HCT116 (cell line): ENCODE measurements around the gene MYBPC3. TPM values are rescaled to one million over a fixed set of nuclear protein-coding genes. Genes with fewer than 3 reads are reported as not detected.

Experiments
- ATAC-seq: fragments of 200-7000 bp; cut with Tn5 transposase; 2 replicates; pipeline ENCODE4 v1.9.1; 2020; ENCODE audit warnings: mild to moderate bottlenecking, moderate library complexity
- BruUV-seq: library from RNA; stranded (reverse); fragments of 400-500 nt; replicated peaks from 2 replicates; lab custom pipeline; 2021; lab: Mats Ljungman, UMichigan
- CTCF ChIA-PET: fragments of 300-600 bp; sonication (Branson Sonifier 250); formaldehyde crosslinking; loops from one replicate; lab custom pipeline; 2021; ENCODE audit warnings: antibody characterized with exemption; lab: Charles Lee
- POLR2A ChIA-PET: fragments of 300-600, 350-600 bp; sonication (Branson Sonifier 250); formaldehyde crosslinking; loops from one replicate; lab custom pipeline; 2021; ENCODE audit warnings: antibody characterized with exemption; lab: Charles Lee
- RAD21 ChIA-PET, 2 experiments: fragments of 300-600 bp; sonication (Branson Sonifier 250); formaldehyde crosslinking; loops; one replicate each; lab custom pipeline; 2023; ENCODE audit warnings: low total read pairs in 2 of 2; ENCODE audit not compliant: uncharacterized antibody in 2 of 2, unreplicated experiment in 2 of 2, low non-redundant PET in 1 of 2; lab: Charles Lee
- DNase-seq: peaks from one replicate; pipeline ENCODE4 v3.0.0-alpha.2; 2010; ENCODE audit warnings: low read depth, low spot score
- H2AFZ ChIP-seq: fragments of 200-600 bp; shearing (Covaris generic), sonication (generic); 2 replicates; pipeline ENCODE4 v1.6.1; 2017; ENCODE audit warnings: low read depth, mixed run types, mixed read lengths, antibody characterized with exemption, low read length; ENCODE audit not compliant: poor library complexity, severe bottlenecking
- H3K27ac ChIP-seq: 2 replicates; pipeline ENCODE4 v1.5.1; 2012; ENCODE audit warnings: low read depth, low read length
- H3K27me3 ChIP-seq: fragments of 200-600 bp; sonication (generic); 2 replicates; pipeline ENCODE4 v1.6.1; 2016; ENCODE audit warnings: mixed run types, low read length, mixed read lengths; ENCODE audit not compliant: insufficient read depth
- H3K36me3 ChIP-seq, 2 experiments: fragments of 200-500 bp in 1 of 2; fragments of 200-600 bp in 1 of 2; sonication (Bioruptor generic) in 1 of 2; sonication (generic) in 1 of 2; 2 replicates each; pipeline versions ENCODE4 v1.5.1 to v1.6.1; 2014 to 2016; ENCODE audit warnings: low read length in 2 of 2, inconsistent platforms in 1 of 2, mixed read lengths in 1 of 2, mixed run types in 1 of 2; ENCODE audit not compliant: insufficient read depth in 2 of 2, control insufficient read depth in 1 of 2
- H3K4me1 ChIP-seq, 2 experiments: fragments of 200-600 bp in 1 of 2; sonication (generic) in 1 of 2; 2 replicates each; pipeline versions ENCODE4 v1.5.1 to v1.6.1; 2012 to 2017; ENCODE audit warnings: low read length in 2 of 2, inconsistent platforms in 1 of 2, mild to moderate bottlenecking in 1 of 2, mixed read lengths in 1 of 2, mixed run types in 1 of 2, moderate library complexity in 1 of 2; ENCODE audit not compliant: insufficient read depth in 2 of 2, control insufficient read depth in 1 of 2
- H3K4me2 ChIP-seq: fragments of 200-600 bp; sonication (generic); 2 replicates; pipeline ENCODE4 v1.6.1; 2017; ENCODE audit warnings: mixed run types, low read length, mixed read lengths
- H3K4me3 ChIP-seq, 2 experiments: fragments of 200-600 bp in 1 of 2; sonication (generic) in 1 of 2; replicated peaks in 1 of 2; 2 replicates each; pipeline ENCODE4 v1.5.1; 2011 to 2016; ENCODE audit warnings: low read length in 2 of 2, control low read depth in 1 of 2, low read depth in 1 of 2, mild to moderate bottlenecking in 1 of 2, mixed read lengths in 1 of 2, mixed run types in 1 of 2
- H3K79me2 ChIP-seq: fragments of 200-600 bp; sonication (generic); 2 replicates; pipeline ENCODE4 v1.6.1; 2017; ENCODE audit warnings: mild to moderate bottlenecking, mixed run types, low read length, moderate library complexity, mixed read lengths; ENCODE audit not compliant: insufficient read depth
- H3K9ac ChIP-seq: fragments of 200-600 bp; sonication (generic); 2 replicates; pipeline ENCODE4 v1.6.1; 2016; ENCODE audit warnings: low read length, mixed read lengths
- H3K9me2 ChIP-seq: fragments of 200-600 bp; sonication (generic), shearing (Covaris generic); 2 replicates; pipeline ENCODE4 v1.6.1; 2017; ENCODE audit warnings: mixed run types, mild to moderate bottlenecking, moderate library complexity; ENCODE audit not compliant: insufficient read depth
- H3K9me3 ChIP-seq, 2 experiments: fragments of 200-500 bp in 1 of 2; fragments of 200-600 bp in 1 of 2; sonication (Bioruptor generic) in 1 of 2; sonication (generic) in 1 of 2; 2 replicates each; pipeline ENCODE4 v1.6.1; 2014 to 2017; ENCODE audit warnings: low read length in 2 of 2, mixed read lengths in 2 of 2, inconsistent platforms in 1 of 2, low read depth in 1 of 2, mild to moderate bottlenecking in 1 of 2, mixed run types in 1 of 2, moderate library complexity in 1 of 2; ENCODE audit not compliant: control insufficient read depth in 1 of 2, insufficient read depth in 1 of 2
- H4K20me1 ChIP-seq: fragments of 200-600 bp; sonication (generic), shearing (Covaris generic); 2 replicates; pipeline ENCODE4 v1.6.1; 2017; ENCODE audit warnings: mixed run types, mild to moderate bottlenecking, moderate library complexity; ENCODE audit not compliant: insufficient read depth
- ATF3 ChIP-seq: IDR thresholded peaks from 2 replicates; pipeline ENCODE4 v1.6.1; 2012
- CBX3 ChIP-seq: IDR thresholded peaks from 2 replicates; pipeline ENCODE4 v1.6.1; 2012; ENCODE audit warnings: low read depth
- CEBPB ChIP-seq: IDR thresholded peaks from 2 replicates; pipeline ENCODE4 v1.6.1; 2012; ENCODE audit warnings: low read depth
- CTCF ChIP-seq, 3 experiments: fragments of 200-600 bp in 1 of 3; sonication (generic) in 1 of 3; IDR thresholded peaks in 2 of 3; conservative IDR thresholded peaks in 1 of 3; 2 replicates each; pipeline ENCODE4 v1.5.1; 2012 to 2017; ENCODE audit warnings: low read depth in 2 of 3, low read length in 2 of 3, antibody characterized with exemption in 1 of 3, borderline replicate concordance in 1 of 3, control low read depth in 1 of 3, mild to moderate bottlenecking in 1 of 3, mixed read lengths in 1 of 3, mixed run types in 1 of 3, moderate library complexity in 1 of 3; ENCODE audit not compliant: insufficient read depth in 1 of 3
- EZH2 ChIP-seq: fragments of 200-600 bp; sonication (generic); IDR thresholded peaks from 2 replicates; pipeline ENCODE4 v1.6.1; 2017; ENCODE audit warnings: antibody characterized with exemption, mixed run types
- FOSL1 ChIP-seq: IDR thresholded peaks from 2 replicates; pipeline ENCODE4 v1.6.1; 2012; ENCODE audit warnings: low read depth
- JUND ChIP-seq: IDR thresholded peaks from 2 replicates; pipeline ENCODE4 v1.6.1; 2012
- MAX ChIP-seq: IDR thresholded peaks from 2 replicates; pipeline ENCODE4 v1.6.1; 2012
- POLR2AphosphoS5 ChIP-seq: IDR thresholded peaks from 2 replicates; pipeline ENCODE4 v1.6.1; 2011; ENCODE audit warnings: mild to moderate bottlenecking, low read depth, low read length, moderate library complexity
- REST ChIP-seq: IDR thresholded peaks from 2 replicates; pipeline ENCODE4 v1.6.1; 2012; ENCODE audit warnings: low read depth
- SP1 ChIP-seq: IDR thresholded peaks from 2 replicates; pipeline ENCODE4 v1.6.1; 2012; ENCODE audit warnings: low read depth
- SRF ChIP-seq: IDR thresholded peaks from 2 replicates; pipeline ENCODE4 v1.6.1; 2012; ENCODE audit warnings: low read depth
- ZBTB33 ChIP-seq: IDR thresholded peaks from 2 replicates; pipeline ENCODE4 v1.6.1; 2011; ENCODE audit warnings: mild to moderate bottlenecking, low read length, moderate library complexity; ENCODE audit not compliant: insufficient replicate concordance; ENCODE audit errors: extremely low read depth
- ZNF274 ChIP-seq: fragments of 200-500 bp; sonication (Bioruptor generic); IDR thresholded peaks from 2 replicates; pipeline ENCODE4 v1.6.1; 2014; ENCODE audit warnings: mild to moderate bottlenecking, low read depth, low read length, inconsistent platforms
- intact Hi-C: fragments of 100-400 bp; cut with micrococcal nuclease; formaldehyde crosslinking; loops from 2 replicates; pipeline ENCODE4 v1.10.0; 2022
- total RNA-seq: library from RNA; stranded (reverse); gene quantifications from one replicate; pipeline ENCODE4 v1.2.1, GENCODE V29; 2021; ENCODE audit not compliant: unreplicated experiment

MYBPC3 gene
- total RNA-seq, 1 experiment from 2014 or later: 0.25 TPM

GRCh38 chr11:47353978-47354774 lies 1.7 kb upstream of the MYBPC3 start:
- no peak for TF ChIP-seq ZNF274
- TF ChIP-seq SP1: no peak
- no peak for TF ChIP-seq CTCF (IDR thresholded peaks at IDR 0.05 in 2 of 3, conservative IDR thresholded peaks at IDR 0.05 in 1 of 3; ENCODE audit: borderline replicate concordance in 1 of 3, insufficient read depth in 1 of 3, low read depth in 2 of 3, low read length in 2 of 3)
- TF ChIP-seq SRF: no peak
- no peak for TF ChIP-seq EZH2
- TF ChIP-seq JUND: no peak
- TF ChIP-seq FOSL1: no peak
- TF ChIP-seq REST: no peak
- no peak for TF ChIP-seq CBX3
- TF ChIP-seq ATF3: no peak
- TF ChIP-seq POLR2AphosphoS5: no peak
- TF ChIP-seq CEBPB: no peak
- TF ChIP-seq ZBTB33: no peak
- no peak for TF ChIP-seq MAX
- H3K79me2 ChIP-seq: no peaks in the 10 kb centered on the region
- intact Hi-C loops: loop anchor here (2.0 to 10.0 kb wide), 2 partner anchors 83 to 99 kb away; partner anchors contain the start of genes MADD and NR1H3
- CTCF ChIA-PET: interaction anchor here (0.8 to 2.0 kb wide), 5 partner anchors 175 to 499 kb away, joined by 3 to 11 read pairs (median 5); no protein-coding TSS in a partner anchor
- no peak for DNase-seq
- peaks cover 0 to 13% of the 10 kb centered on the region in 2 experiments; a peak in 2 of 4 replicates for H3K4me1 ChIP-seq
- H4K20me1 ChIP-seq: no peaks in the 10 kb centered on the region
- H3K4me2 ChIP-seq: no peak overlapping the region
- H3K9me2 ChIP-seq: no peaks in the 10 kb centered on the region
- POLR2A ChIA-PET: no interaction called here
- no TSS peak for BruUV-seq
- no peaks in the 10 kb centered on the region for H3K27me3 ChIP-seq
- RAD21 ChIA-PET: no interaction called here
- no peaks in the 10 kb centered on the region for H3K9me3 ChIP-seq
- no peak for ATAC-seq
- H2AFZ ChIP-seq: no peak overlapping the region
- H3K4me3 ChIP-seq: no peak overlapping the region
- H3K27ac ChIP-seq: no peak overlapping the region
- H3K9ac ChIP-seq: no peak overlapping the region
- no peaks in the 10 kb centered on the region for H3K36me3 ChIP-seq
